Measurements from ENCODE around the gene ZNF649.

DNA sequence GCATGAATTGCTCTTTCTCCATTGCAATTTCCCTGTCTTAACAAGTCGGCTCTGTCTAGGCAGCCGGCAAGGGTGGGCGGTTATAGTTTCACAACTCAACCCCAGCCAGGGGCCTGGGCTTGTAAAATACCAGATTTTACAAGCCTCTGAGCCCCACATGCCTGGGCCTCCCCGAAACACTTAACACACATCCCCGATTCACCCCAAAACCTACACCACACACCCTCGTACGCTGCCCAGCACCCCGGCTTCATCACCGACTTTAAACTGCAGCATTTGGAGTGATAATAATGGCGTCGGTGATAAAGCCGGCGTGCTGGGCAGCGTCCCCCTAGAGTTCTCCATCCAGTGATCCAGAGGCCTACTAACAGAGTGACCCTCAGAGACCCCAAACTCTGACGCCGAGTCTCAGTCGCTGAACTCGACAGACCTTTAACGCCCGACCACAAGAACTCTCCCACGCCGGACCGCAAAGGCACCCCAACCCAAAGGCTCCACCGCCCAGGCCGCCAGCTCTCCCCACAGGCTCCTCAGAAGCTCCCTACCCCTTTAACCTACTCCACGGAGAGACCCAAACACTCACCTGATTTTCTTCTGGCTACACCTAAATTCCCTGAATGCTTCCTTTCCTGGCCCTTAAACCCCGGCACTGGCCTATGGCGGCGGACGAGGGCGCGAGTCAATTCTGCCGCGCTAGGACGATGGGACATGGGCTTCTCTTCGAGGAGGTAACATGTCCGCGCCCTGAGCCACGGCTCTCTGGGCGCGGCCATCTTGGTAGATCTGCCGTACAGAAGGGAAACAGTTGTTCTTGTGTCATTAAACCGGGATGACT is at the start of gene ZNF649:
- TF ChIP-seq EZH2phosphoT487 (IDR thresholded peaks at IDR 0.05; ENCODE audit: insufficient read depth, low read depth), result no peak
- TF ChIP-seq EZH2 (IDR thresholded peaks at IDR 0.05; ENCODE audit: insufficient read depth, poor library complexity, severe bottlenecking), result no peak
